PC-3 (cell line): ENCODE results near the gene SFT2D3.

ENCODE experiments used
- CTCF ChIP-seq: fragments of 300-600 bp; sonication (generic); conservative IDR thresholded peaks from 2 replicates; pipeline ENCODE4 v1.5.1; 2017; ENCODE audit warnings: antibody characterized with exemption, low read depth, mild to moderate bottlenecking, low read length
- EZH2 ChIP-seq: fragments of 300-600 bp; sonication (generic); IDR thresholded peaks from one replicate; pipeline ENCODE4 v1.6.1; 2017; ENCODE audit warnings: antibody characterized with exemption, mild to moderate bottlenecking, low read length; ENCODE audit not compliant: unreplicated experiment

- TF ChIP-seq CTCF (no peak), EZH2 (no peak)
Measured at GRCh38 chr2:127652786-127653357, 48.4 kb upstream of the SFT2D3 start.
